HepG2 (cell line): ENCODE data around the gene RPS6KA2. TPM values are rescaled to one million over a fixed set of nuclear protein-coding genes. Genes with fewer than 3 reads are reported as not detected.

Experiments
- ARNTL ChIP-seq: sonication (generic); formaldehyde crosslinking; IDR thresholded peaks from 2 replicates; pipeline ENCODE4 v1.4.0; 2020; ENCODE audit warnings: mild to moderate bottlenecking, missing genetic modification reagents
- DNMT1 ChIP-seq: sonication (generic); formaldehyde crosslinking; IDR thresholded peaks from 2 replicates; pipeline ENCODE4 v1.5.1; 2020; ENCODE audit warnings: mild to moderate bottlenecking, missing genetic modification reagents
- DR1 ChIP-seq: sonication (generic); formaldehyde crosslinking; IDR thresholded peaks from 2 replicates; pipeline ENCODE4 v1.8.0; 2021; ENCODE audit warnings: mild to moderate bottlenecking, missing genetic modification reagents, inconsistent platforms
- ERF ChIP-seq: IDR thresholded peaks from 2 replicates; pipeline ENCODE4 v1.6.1; 2018; ENCODE audit warnings: missing biosample characterization, missing genetic modification reagents
- FOXK1 ChIP-seq: sonication (generic); formaldehyde crosslinking; IDR thresholded peaks from 2 replicates; pipeline ENCODE4 v1.4.0; 2020; ENCODE audit warnings: low read depth, missing genetic modification reagents, borderline replicate concordance
- FUBP1 ChIP-seq: sonication (generic); formaldehyde crosslinking; IDR thresholded peaks from 2 replicates; pipeline ENCODE4 v1.5.1; 2020; ENCODE audit warnings: missing genetic modification reagents, mild to moderate bottlenecking, borderline replicate concordance
- HMGXB3 ChIP-seq: sonication (generic); formaldehyde crosslinking; IDR thresholded peaks from 2 replicates; pipeline ENCODE4 v1.4.0; 2020; ENCODE audit warnings: missing genetic modification reagents, borderline replicate concordance
- HNF4A ChIP-seq: sonication (generic); formaldehyde crosslinking; IDR thresholded peaks from 2 replicates; pipeline ENCODE4 v1.4.0; 2020; ENCODE audit warnings: missing genetic modification reagents
- HNRNPH1 ChIP-seq: fragments of 200-400 bp; formaldehyde crosslinking; optimal IDR thresholded peaks from 2 replicates; pipeline ENCODE3; 2017; ENCODE audit warnings: mild to moderate bottlenecking, low read depth, low read length
- HOXA3 ChIP-seq: sonication (generic); formaldehyde crosslinking; IDR thresholded peaks from 2 replicates; pipeline ENCODE4 v1.5.0; 2020; ENCODE audit warnings: missing genetic modification reagents
- HOXA7 ChIP-seq: sonication (generic); formaldehyde crosslinking; IDR thresholded peaks from 2 replicates; pipeline ENCODE4 v1.8.1; 2022; ENCODE audit warnings: mild to moderate bottlenecking, missing genetic modification reagents, moderate library complexity
- ISL2 ChIP-seq: sonication (generic); formaldehyde crosslinking; IDR thresholded peaks from 2 replicates; pipeline ENCODE4 v1.5.0; 2020; ENCODE audit warnings: missing genetic modification reagents
- PAF1 ChIP-seq: IDR thresholded peaks from 2 replicates; pipeline ENCODE4 v1.6.1; 2016; ENCODE audit warnings: missing genetic modification reagents, missing compliant biosample characterization
- SALL1 ChIP-seq: sonication (generic); formaldehyde crosslinking; IDR thresholded peaks from 2 replicates; pipeline ENCODE4 v1.8.0; 2022; ENCODE audit warnings: mild to moderate bottlenecking, missing genetic modification reagents
- TBP ChIP-seq: sonication (generic); formaldehyde crosslinking; IDR thresholded peaks from 2 replicates; pipeline ENCODE4 v1.5.0; 2020; ENCODE audit warnings: missing genetic modification reagents
- TCF7L2 ChIP-seq: IDR thresholded peaks from 2 replicates; pipeline ENCODE4 v1.6.1; 2011; ENCODE audit warnings: mild to moderate bottlenecking, low read depth, low read length, moderate library complexity
- ZBTB20 ChIP-seq: sonication (generic); formaldehyde crosslinking; IDR thresholded peaks from 2 replicates; pipeline ENCODE4 v1.8.1; 2023; ENCODE audit warnings: missing genetic modification reagents, low read depth, mild to moderate bottlenecking, borderline replicate concordance
- ZEB1 ChIP-seq: IDR thresholded peaks from 2 replicates; pipeline ENCODE4 v1.6.1; 2012; ENCODE audit warnings: mild to moderate bottlenecking, low read depth, inconsistent platforms; ENCODE audit not compliant: insufficient replicate concordance
- ZKSCAN1 ChIP-seq: fragments of 150-350 bp; IDR thresholded peaks from 2 replicates; pipeline ENCODE4 v1.6.1; 2014; ENCODE audit warnings: low read length
- ZKSCAN8 ChIP-seq: IDR thresholded peaks from 2 replicates; pipeline ENCODE4 v1.6.1; 2016; ENCODE audit warnings: borderline replicate concordance, missing genetic modification reagents, missing compliant biosample characterization
- ZNF597 ChIP-seq: sonication (generic); formaldehyde crosslinking; IDR thresholded peaks from 2 replicates; pipeline ENCODE4 v1.5.0; 2020; ENCODE audit warnings: missing genetic modification reagents
- ZNF709 ChIP-seq: sonication (generic); formaldehyde crosslinking; IDR thresholded peaks from 2 replicates; pipeline ENCODE4 v1.5.0; 2020; ENCODE audit warnings: mild to moderate bottlenecking, missing genetic modification reagents
- ZSCAN30 ChIP-seq: sonication (generic); formaldehyde crosslinking; IDR thresholded peaks from 2 replicates; pipeline ENCODE4 v1.5.0; 2020; ENCODE audit warnings: mild to moderate bottlenecking, missing genetic modification reagents
- polyA plus RNA-seq, 8 experiments: library from polyadenylated mRNA; depleted of rRNA in 3 of 8; stranded (reverse) in 7 of 8; unstranded in 1 of 8; fragments of >200 nt; fragmentation: Illumina TruSeq in 4 of 8; extraction: Trizol in 4 of 8; gene quantifications; 2 replicates each; pipeline versions ENCODE4 v1.2.1 to v1.2.3, GENCODE V29; 2011 to 2016; ENCODE audit warnings: low read depth in 4 of 8, missing spikeins in 1 of 8, mixed read lengths in 1 of 8; ENCODE audit not compliant: insufficient read depth in 1 of 8
- total RNA-seq, 5 experiments: library from RNA; depleted of rRNA; stranded (reverse); fragments of >200 nt; fragmentation: Illumina TruSeq; extraction: Trizol; gene quantifications; 2 replicates each; pipeline ENCODE4 v1.2.3, GENCODE V29; 2016; ENCODE audit warnings: low read depth in 1 of 5
- TF ChIP-seq, protein P1 (sequence below): sonication (generic); formaldehyde crosslinking; IDR thresholded peaks from 2 replicates; pipeline ENCODE4 v1.4.0; 2020; ENCODE audit warnings: mild to moderate bottlenecking, missing genetic modification reagents

Gene RPS6KA2
- total and polyA plus RNA-seq, 2 of the 13 experiments (the other 11 are each of a cell fraction or from before 2014, with no cell fraction given) = 0.22 to 0.38 TPM

DNA sequence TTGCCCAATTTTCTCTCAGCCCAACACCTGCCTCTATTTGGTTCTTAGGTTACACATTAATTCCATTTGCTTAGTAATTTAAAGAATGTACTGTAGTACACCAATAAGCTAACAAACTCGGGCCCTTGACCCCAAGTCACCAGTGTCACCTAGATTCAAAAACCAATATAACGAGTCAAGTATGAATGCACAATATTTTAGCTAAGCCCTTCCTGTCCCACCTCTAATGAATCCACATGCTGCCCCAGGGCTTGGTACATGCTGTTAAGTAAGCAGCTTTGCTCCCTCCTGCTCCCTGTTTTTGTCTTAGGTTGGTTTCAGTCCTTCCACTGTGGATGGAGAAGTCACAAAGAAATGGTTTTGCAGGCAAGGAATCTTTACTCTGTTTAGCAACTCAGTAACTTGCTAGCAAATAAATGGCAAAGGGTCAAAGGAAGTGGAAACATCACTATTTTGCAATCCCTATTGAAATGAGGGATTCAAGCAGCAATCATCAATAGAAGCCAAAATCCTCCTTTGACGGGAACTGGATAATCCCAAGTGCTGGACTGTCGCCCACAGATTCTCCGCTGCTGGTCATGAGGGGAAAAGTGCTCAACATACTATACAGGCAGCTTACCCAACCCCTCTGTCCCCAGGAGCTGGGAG lies 239.3 kb downstream of the RPS6KA2 start (continued):
- TF ChIP-seq ERF (CRISPR knock-in tag) = no peak; the same call in 1 of the 2 replicates
- no peak for TF ChIP-seq ZNF709
- peak; percentile 87 for TF ChIP-seq ARNTL (CRISPR knock-in tag)
- TF ChIP-seq SALL1 (CRISPR knock-in tag) = peak; percentile 82
- TF ChIP-seq HNF4A = peak; percentile 88
- TF ChIP-seq HOXA3 (CRISPR knock-in tag) = peak; percentile 81
- no peak for TF ChIP-seq TBP (CRISPR knock-in tag)
- no peak for TF ChIP-seq DNMT1 (CRISPR knock-in tag)
- TF ChIP-seq TCF7L2 = 0 out of 2 replicates have a peak, but pooled peaks have one; percentile 24
- TF ChIP-seq, protein P1, sequence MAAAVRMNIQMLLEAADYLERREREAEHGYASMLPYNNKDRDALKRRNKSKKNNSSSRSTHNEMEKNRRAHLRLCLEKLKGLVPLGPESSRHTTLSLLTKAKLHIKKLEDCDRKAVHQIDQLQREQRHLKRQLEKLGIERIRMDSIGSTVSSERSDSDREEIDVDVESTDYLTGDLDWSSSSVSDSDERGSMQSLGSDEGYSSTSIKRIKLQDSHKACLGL (CRISPR knock-in tag) = no peak
- no peak for TF ChIP-seq ZNF597 (CRISPR knock-in tag)
- TF ChIP-seq DR1 (CRISPR knock-in tag) = no peak
- peak; percentile 44 for TF ChIP-seq ZEB1
- TF ChIP-seq ZKSCAN8 (CRISPR knock-in tag) = 0 out of 2 replicates have a peak, but pooled peaks have one; percentile 50
- TF ChIP-seq ISL2 (CRISPR knock-in tag) = peak; percentile 98
- TF ChIP-seq ZSCAN30 (CRISPR knock-in tag) = 0 out of 2 replicates have a peak, but pooled peaks have one; percentile 60
- TF ChIP-seq ZKSCAN1 = no peak
- TF ChIP-seq HMGXB3 (CRISPR knock-in tag) = 0 out of 2 replicates have a peak, but pooled peaks have one; percentile 57
- 0 out of 2 replicates have a peak, but pooled peaks have one; percentile 49 for TF ChIP-seq ZBTB20 (CRISPR knock-in tag)
- TF ChIP-seq FOXK1 (CRISPR knock-in tag) = peak; percentile 77; the same call in 1 of the 2 replicates
- no peak for TF ChIP-seq PAF1
- no peak for TF ChIP-seq HOXA7 (CRISPR knock-in tag)
- no peak for TF ChIP-seq HNRNPH1
- TF ChIP-seq FUBP1 = no peak
